HCT116 (cell line): ENCODE data around the gene SMIM32. TPM values are rescaled to one million over a fixed set of nuclear protein-coding genes. Genes with fewer than 3 reads are reported as not detected.

Experiments used
- ATAC-seq: fragments of 200-7000 bp; cut with Tn5 transposase; 2 replicates; pipeline ENCODE4 v1.9.1; 2020; ENCODE audit warnings: mild to moderate bottlenecking, moderate library complexity
- BruUV-seq: library from RNA; stranded (reverse); fragments of 400-500 nt; replicated peaks from 2 replicates; lab custom pipeline; 2021; lab: Mats Ljungman, UMichigan
- CTCF ChIA-PET: fragments of 300-600 bp; sonication (Branson Sonifier 250); formaldehyde crosslinking; loops from one replicate; lab custom pipeline; 2021; ENCODE audit warnings: antibody characterized with exemption; lab: Charles Lee
- POLR2A ChIA-PET: fragments of 300-600, 350-600 bp; sonication (Branson Sonifier 250); formaldehyde crosslinking; loops from one replicate; lab custom pipeline; 2021; ENCODE audit warnings: antibody characterized with exemption; lab: Charles Lee
- RAD21 ChIA-PET, 2 experiments: fragments of 300-600 bp; sonication (Branson Sonifier 250); formaldehyde crosslinking; loops; one replicate each; lab custom pipeline; 2023; ENCODE audit warnings: low total read pairs in 2 of 2; ENCODE audit not compliant: uncharacterized antibody in 2 of 2, unreplicated experiment in 2 of 2, low non-redundant PET in 1 of 2; lab: Charles Lee
- DNase-seq: peaks from one replicate; pipeline ENCODE4 v3.0.0-alpha.2; 2010; ENCODE audit warnings: low read depth, low spot score
- H2AFZ ChIP-seq: fragments of 200-600 bp; shearing (Covaris generic), sonication (generic); 2 replicates; pipeline ENCODE4 v1.6.1; 2017; ENCODE audit warnings: low read depth, mixed run types, mixed read lengths, antibody characterized with exemption, low read length; ENCODE audit not compliant: poor library complexity, severe bottlenecking
- H3K27ac ChIP-seq: 2 replicates; pipeline ENCODE4 v1.5.1; 2012; ENCODE audit warnings: low read depth, low read length
- H3K27me3 ChIP-seq: fragments of 200-600 bp; sonication (generic); 2 replicates; pipeline ENCODE4 v1.6.1; 2016; ENCODE audit warnings: mixed run types, low read length, mixed read lengths; ENCODE audit not compliant: insufficient read depth
- H3K36me3 ChIP-seq, 2 experiments: fragments of 200-500 bp in 1 of 2; fragments of 200-600 bp in 1 of 2; sonication (Bioruptor generic) in 1 of 2; sonication (generic) in 1 of 2; 2 replicates each; pipeline versions ENCODE4 v1.5.1 to v1.6.1; 2014 to 2016; ENCODE audit warnings: low read length in 2 of 2, inconsistent platforms in 1 of 2, mixed read lengths in 1 of 2, mixed run types in 1 of 2; ENCODE audit not compliant: insufficient read depth in 2 of 2, control insufficient read depth in 1 of 2
- H3K4me1 ChIP-seq, 2 experiments: fragments of 200-600 bp in 1 of 2; sonication (generic) in 1 of 2; 2 replicates each; pipeline versions ENCODE4 v1.5.1 to v1.6.1; 2012 to 2017; ENCODE audit warnings: low read length in 2 of 2, inconsistent platforms in 1 of 2, mild to moderate bottlenecking in 1 of 2, mixed read lengths in 1 of 2, mixed run types in 1 of 2, moderate library complexity in 1 of 2; ENCODE audit not compliant: insufficient read depth in 2 of 2, control insufficient read depth in 1 of 2
- H3K4me2 ChIP-seq: fragments of 200-600 bp; sonication (generic); 2 replicates; pipeline ENCODE4 v1.6.1; 2017; ENCODE audit warnings: mixed run types, low read length, mixed read lengths
- H3K4me3 ChIP-seq, 2 experiments: fragments of 200-600 bp in 1 of 2; sonication (generic) in 1 of 2; replicated peaks in 1 of 2; 2 replicates each; pipeline ENCODE4 v1.5.1; 2011 to 2016; ENCODE audit warnings: low read length in 2 of 2, control low read depth in 1 of 2, low read depth in 1 of 2, mild to moderate bottlenecking in 1 of 2, mixed read lengths in 1 of 2, mixed run types in 1 of 2
- H3K79me2 ChIP-seq: fragments of 200-600 bp; sonication (generic); 2 replicates; pipeline ENCODE4 v1.6.1; 2017; ENCODE audit warnings: mild to moderate bottlenecking, mixed run types, low read length, moderate library complexity, mixed read lengths; ENCODE audit not compliant: insufficient read depth
- H3K9ac ChIP-seq: fragments of 200-600 bp; sonication (generic); 2 replicates; pipeline ENCODE4 v1.6.1; 2016; ENCODE audit warnings: low read length, mixed read lengths
- H3K9me2 ChIP-seq: fragments of 200-600 bp; sonication (generic), shearing (Covaris generic); 2 replicates; pipeline ENCODE4 v1.6.1; 2017; ENCODE audit warnings: mixed run types, mild to moderate bottlenecking, moderate library complexity; ENCODE audit not compliant: insufficient read depth
- H3K9me3 ChIP-seq, 2 experiments: fragments of 200-500 bp in 1 of 2; fragments of 200-600 bp in 1 of 2; sonication (Bioruptor generic) in 1 of 2; sonication (generic) in 1 of 2; 2 replicates each; pipeline ENCODE4 v1.6.1; 2014 to 2017; ENCODE audit warnings: low read length in 2 of 2, mixed read lengths in 2 of 2, inconsistent platforms in 1 of 2, low read depth in 1 of 2, mild to moderate bottlenecking in 1 of 2, mixed run types in 1 of 2, moderate library complexity in 1 of 2; ENCODE audit not compliant: control insufficient read depth in 1 of 2, insufficient read depth in 1 of 2
- H4K20me1 ChIP-seq: fragments of 200-600 bp; sonication (generic), shearing (Covaris generic); 2 replicates; pipeline ENCODE4 v1.6.1; 2017; ENCODE audit warnings: mixed run types, mild to moderate bottlenecking, moderate library complexity; ENCODE audit not compliant: insufficient read depth
- CTCF ChIP-seq, 3 experiments: fragments of 200-600 bp in 1 of 3; sonication (generic) in 1 of 3; IDR thresholded peaks in 2 of 3; conservative IDR thresholded peaks in 1 of 3; 2 replicates each; pipeline ENCODE4 v1.5.1; 2012 to 2017; ENCODE audit warnings: low read depth in 2 of 3, low read length in 2 of 3, antibody characterized with exemption in 1 of 3, borderline replicate concordance in 1 of 3, control low read depth in 1 of 3, mild to moderate bottlenecking in 1 of 3, mixed read lengths in 1 of 3, mixed run types in 1 of 3, moderate library complexity in 1 of 3; ENCODE audit not compliant: insufficient read depth in 1 of 3
- EGR1 ChIP-seq: IDR thresholded peaks from 2 replicates; pipeline ENCODE4 v1.6.1; 2012; ENCODE audit warnings: low read depth
- EZH2 ChIP-seq: fragments of 200-600 bp; sonication (generic); IDR thresholded peaks from 2 replicates; pipeline ENCODE4 v1.6.1; 2017; ENCODE audit warnings: antibody characterized with exemption, mixed run types
- EZH2phosphoT487 ChIP-seq: fragments of 200-600 bp; IDR thresholded peaks from 2 replicates; pipeline ENCODE4 v1.6.1; 2018; ENCODE audit warnings: antibody characterized with exemption, borderline replicate concordance
- FOSL1 ChIP-seq: IDR thresholded peaks from 2 replicates; pipeline ENCODE4 v1.6.1; 2012; ENCODE audit warnings: low read depth
- JUND ChIP-seq: IDR thresholded peaks from 2 replicates; pipeline ENCODE4 v1.6.1; 2012
- POLR2A ChIP-seq: IDR thresholded peaks from 2 replicates; pipeline ENCODE4 v1.7.0; 2011; ENCODE audit warnings: borderline replicate concordance; ENCODE audit not compliant: insufficient read depth, insufficient read length; ENCODE audit errors: extremely low read depth
- RAD21 ChIP-seq: IDR thresholded peaks from 2 replicates; pipeline ENCODE4 v1.6.1; 2012; ENCODE audit warnings: low read depth, mild to moderate bottlenecking
- REST ChIP-seq: IDR thresholded peaks from 2 replicates; pipeline ENCODE4 v1.6.1; 2012; ENCODE audit warnings: low read depth
- SIN3A ChIP-seq: IDR thresholded peaks from 2 replicates; pipeline ENCODE4 v1.6.1; 2012; ENCODE audit warnings: low read depth
- SP1 ChIP-seq: IDR thresholded peaks from 2 replicates; pipeline ENCODE4 v1.6.1; 2012; ENCODE audit warnings: low read depth
- SRF ChIP-seq: IDR thresholded peaks from 2 replicates; pipeline ENCODE4 v1.6.1; 2012; ENCODE audit warnings: low read depth
- TCF7L2 ChIP-seq: IDR thresholded peaks from 2 replicates; pipeline ENCODE4 v1.7.0; 2011; ENCODE audit warnings: borderline replicate concordance, inconsistent platforms; ENCODE audit not compliant: insufficient read depth, insufficient read length; ENCODE audit errors: extremely low read depth
- YY1 ChIP-seq: IDR thresholded peaks from 2 replicates; pipeline ENCODE4 v1.6.1; 2011; ENCODE audit warnings: low read length, low read depth, moderate library complexity, mild to moderate bottlenecking; ENCODE audit not compliant: insufficient replicate concordance; ENCODE audit errors: extremely low read depth
- intact Hi-C: fragments of 100-400 bp; cut with micrococcal nuclease; formaldehyde crosslinking; loops from 2 replicates; pipeline ENCODE4 v1.10.0; 2022
- total RNA-seq: library from RNA; stranded (reverse); gene quantifications from one replicate; pipeline ENCODE4 v1.2.1, GENCODE V29; 2021; ENCODE audit not compliant: unreplicated experiment
- TF ChIP-seq, protein P1 (sequence below): IDR thresholded peaks from 2 replicates; pipeline ENCODE4 v1.6.1; 2012

SMIM32 gene
- total RNA-seq, 1 experiment from 2014 or later: not detected

DNA sequence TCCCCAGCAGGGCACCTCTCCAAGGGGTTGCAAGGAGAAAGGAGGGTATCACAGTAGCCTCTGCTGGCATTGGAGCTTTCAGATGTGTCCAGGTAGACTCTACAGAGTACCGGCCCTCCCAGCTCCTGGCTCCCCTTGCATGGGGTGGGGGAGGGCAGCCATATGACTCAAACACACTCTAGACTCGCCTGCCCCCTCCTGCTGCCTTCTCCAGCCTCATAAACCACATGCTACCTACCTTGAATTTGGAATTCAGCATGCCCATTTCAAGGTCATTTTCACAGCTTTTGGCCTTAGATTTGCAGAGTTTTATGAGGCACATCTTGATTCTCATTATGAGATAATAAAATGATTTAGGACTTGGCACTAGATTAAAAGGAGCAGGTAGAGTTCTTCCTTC, 32.8 kb upstream of the SMIM32 start:
- ATAC-seq: no peak
- RAD21 ChIA-PET: no interaction called here

More for the DNA sequence above, 32.8 kb upstream of the SMIM32 start:
- intact Hi-C loops: no loop called here
- no peak overlapping the region for H3K4me3 ChIP-seq
- H3K27me3 ChIP-seq: peaks cover 30% of the 10 kb centered on the region; the same call in 1 of the 2 replicates
- H3K9me2 ChIP-seq: no peaks in the 10 kb centered on the region
- H3K9ac ChIP-seq: no peak overlapping the region
- no TSS peak for BruUV-seq
- no peak overlapping the region for H3K27ac ChIP-seq
- TF ChIP-seq EGR1 (no peak), TCF7L2 (no peak), SRF (no peak), EZH2 (no peak), SP1 (no peak), RAD21 (no peak), YY1 (no peak), EZH2phosphoT487 (no peak), POLR2A (no peak), CTCF (IDR thresholded peaks at IDR 0.05 in 2 of 3, conservative IDR thresholded peaks at IDR 0.05 in 1 of 3; ENCODE audit: borderline replicate concordance in 1 of 3, insufficient read depth in 1 of 3, low read depth in 2 of 3, low read length in 2 of 3) (no peak), SIN3A (no peak), FOSL1 (no peak), REST (no peak), JUND (no peak)
- TF ChIP-seq, protein P1, sequence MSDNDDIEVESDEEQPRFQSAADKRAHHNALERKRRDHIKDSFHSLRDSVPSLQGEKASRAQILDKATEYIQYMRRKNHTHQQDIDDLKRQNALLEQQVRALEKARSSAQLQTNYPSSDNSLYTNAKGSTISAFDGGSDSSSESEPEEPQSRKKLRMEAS: no peak
- no peak for DNase-seq
- ChIA-PET POLR2A (no interaction called here), CTCF (no interaction called here)
- H2AFZ ChIP-seq: no peak overlapping the region
- no peak overlapping the region for H3K4me2 ChIP-seq
- peaks cover 0 to 10% of the 10 kb centered on the region in 2 experiments; a peak in 2 of 4 replicates for H3K4me1 ChIP-seq
- H3K79me2 ChIP-seq: no peaks in the 10 kb centered on the region
- H3K9me3 ChIP-seq: no peaks in the 10 kb centered on the region
- no peaks in the 10 kb centered on the region for H4K20me1 ChIP-seq
- H3K36me3 ChIP-seq: no peaks in the 10 kb centered on the region
